GM10248 (cell line): Measurements from ENCODE around the gene NKAIN4.

Experiments used
- CTCF ChIA-PET: fragments of 300-600 bp; sonication (Branson Sonifier 250); formaldehyde crosslinking; extraction: SDS; loops from one replicate; lab custom pipeline; 2021; ENCODE audit warnings: antibody characterized with exemption; lab: Yijun Ruan, JAX
- POLR2A ChIA-PET: fragments of 350-650 bp; sonication (Branson Sonifier 250); formaldehyde crosslinking; extraction: SDS; loops from one replicate; lab custom pipeline; 2020; ENCODE audit warnings: antibody characterized with exemption; lab: Yijun Ruan, JAX
- DNase-seq: peaks from one replicate; pipeline ENCODE4 v3.0.0; 2012; ENCODE audit errors: extremely low spot score
- CTCF ChIP-seq: IDR thresholded peaks from 2 replicates; pipeline ENCODE4 v1.5.1; 2012; ENCODE audit warnings: mild to moderate bottlenecking, low read depth; ENCODE audit errors: extremely low read depth, missing control alignments, control extremely low read depth

The NKAIN4 gene

GRCh38 chr20:63227260-63227659, 27.0 kb downstream of the NKAIN4 start:
- no peak for TF ChIP-seq CTCF
- ChIA-PET POLR2A (no interaction called here), CTCF (interaction anchor here (2.2 kb wide), 1 partner anchor 8 kb away, joined by 8 read pairs; no protein-coding TSS in a partner anchor)
- no peak for DNase-seq

GRCh38 chr20:63226042-63226943, 28.0 kb downstream of the NKAIN4 start:
- ChIA-PET CTCF (interaction anchor here (3.5 to 4.9 kb wide), 3 partner anchors 9 to 33 kb away, joined by 19 to 76 read pairs (median 65); partner anchors contain the start of genes BIRC7 and YTHDF1), POLR2A (no interaction called here)
- DNase-seq: no peak
- TF ChIP-seq CTCF: no peak

- ChIA-PET POLR2A (no interaction called here), CTCF (interaction anchor here (1.6 to 4.9 kb wide), 7 partner anchors 10 to 157 kb away, joined by 3 to 76 read pairs (median 19); partner anchors contain the start of genes BIRC7, NKAIN4 and YTHDF1)
These were observed 29.2 kb downstream of the NKAIN4 start for GRCh38 chr20:63225082-63225454.

GRCh38 chr20:63224412-63225081, 29.7 kb downstream of the NKAIN4 start:
- POLR2A ChIA-PET: no interaction called here
- TF ChIP-seq CTCF: no peak
- no peak for DNase-seq
- CTCF ChIA-PET: interaction anchor here (1.1 to 4.9 kb wide), 24 partner anchors 10 to 270 kb away, joined by 3 to 76 read pairs (median 12); partner anchors contain the start of genes ARFGAP1, BIRC7, NKAIN4 and YTHDF1

More at GRCh38 chr20:63225082-63225454, 29.2 kb downstream of the NKAIN4 start:
- TF ChIP-seq CTCF: no peak
- DNase-seq: no peak

- CTCF ChIA-PET: interaction anchor here (0.6 to 4.9 kb wide), 43 partner anchors 10 to 347 kb away, joined by 3 to 76 read pairs (median 6); partner anchors contain the start of genes ARFGAP1, BIRC7, NKAIN4 and PPDPF
- POLR2A ChIA-PET: no interaction called here
- DNase-seq: no peak
- no peak for TF ChIP-seq CTCF
These were observed 30.4 kb downstream of the NKAIN4 start for GRCh38 chr20:63223826-63224207.

- POLR2A ChIA-PET: no interaction called here
- peak; percentile 66 for DNase-seq
- peak; percentile 78 for TF ChIP-seq CTCF
- CTCF ChIA-PET: interaction anchor here (0.6 to 4.9 kb wide), 48 partner anchors 10 to 346 kb away, joined by 3 to 76 read pairs (median 6); partner anchors contain the start of genes ARFGAP1, BIRC7, NKAIN4 and PPDPF
These were observed 31.0 kb downstream of the NKAIN4 start for GRCh38 chr20:63223121-63223825.
